CD4-positive, alpha-beta T cell treated with Interleukin-10 for 1 hour (primary cell): ENCODE results near the gene S1PR4.

ENCODE experiments used
- DNase-seq: peaks from one replicate; pipeline ENCODE4 v3.0.0-alpha.2; 2020

The S1PR4 gene

DNA sequence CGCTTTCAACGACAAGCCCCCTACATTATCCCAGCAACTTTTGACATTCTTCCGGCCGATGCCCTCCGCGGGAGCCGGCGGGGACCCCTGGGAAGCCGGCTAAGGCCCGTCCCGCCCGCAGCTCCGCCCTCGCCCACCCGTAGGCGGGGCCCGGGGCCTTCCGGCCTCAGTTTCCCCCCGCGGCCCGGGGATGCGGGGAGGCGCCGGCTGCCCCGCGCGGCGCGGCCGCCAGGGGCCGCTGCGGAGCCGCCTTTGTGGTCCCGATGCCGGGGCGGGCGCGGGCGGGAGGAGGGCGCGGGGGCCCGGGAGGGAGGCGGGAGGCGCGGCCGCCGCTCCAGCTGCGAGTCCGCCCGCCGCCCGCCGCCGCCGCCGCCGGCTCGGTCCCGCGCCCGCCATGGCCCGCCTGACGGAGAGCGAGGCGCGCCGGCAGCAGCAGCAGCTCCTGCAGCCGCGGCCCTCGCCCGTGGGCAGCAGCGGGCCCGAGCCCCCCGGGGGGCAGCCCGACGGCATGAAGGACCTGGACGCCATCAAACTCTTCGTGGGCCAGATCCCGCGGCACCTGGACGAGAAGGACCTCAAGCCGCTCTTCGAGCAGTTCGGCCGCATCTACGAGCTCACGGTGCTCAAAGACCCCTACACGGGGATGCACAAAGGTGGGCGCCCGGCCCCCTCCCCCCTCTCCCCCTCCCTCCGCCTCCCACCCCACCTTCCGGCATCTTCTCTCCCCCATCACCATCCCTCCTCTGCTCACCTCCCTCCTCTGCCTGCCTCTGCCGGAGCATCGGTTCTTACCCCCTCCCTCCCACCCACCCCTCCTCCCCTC, 46.0 kb downstream of the S1PR4 start, which contains the start of gene CELF5:
Gene CELF5, plus strand, starts transcription at position 316 of the 823 bp plus-strand sequence. Its CDS starts 79 bp downstream, at position 395.
- peak; percentile 66 for DNase-seq

DNA sequence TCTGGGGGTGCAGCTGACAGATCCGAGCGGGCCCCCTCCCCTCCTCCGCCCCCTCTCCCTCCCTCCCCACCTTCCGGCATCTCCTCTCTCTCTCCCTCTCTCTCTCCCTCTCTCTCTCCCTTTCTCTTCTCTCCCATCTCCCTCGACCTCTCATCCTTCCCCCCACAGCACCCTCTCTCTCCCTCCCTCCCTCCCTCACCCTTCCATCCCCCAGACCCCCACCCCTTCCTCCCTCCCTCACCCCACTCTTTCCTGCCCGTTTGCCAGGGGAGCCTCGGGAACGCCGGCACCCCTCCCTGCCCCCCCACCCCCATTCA, 46.6 kb downstream of the S1PR4 start:
- no peak for DNase-seq

DNA sequence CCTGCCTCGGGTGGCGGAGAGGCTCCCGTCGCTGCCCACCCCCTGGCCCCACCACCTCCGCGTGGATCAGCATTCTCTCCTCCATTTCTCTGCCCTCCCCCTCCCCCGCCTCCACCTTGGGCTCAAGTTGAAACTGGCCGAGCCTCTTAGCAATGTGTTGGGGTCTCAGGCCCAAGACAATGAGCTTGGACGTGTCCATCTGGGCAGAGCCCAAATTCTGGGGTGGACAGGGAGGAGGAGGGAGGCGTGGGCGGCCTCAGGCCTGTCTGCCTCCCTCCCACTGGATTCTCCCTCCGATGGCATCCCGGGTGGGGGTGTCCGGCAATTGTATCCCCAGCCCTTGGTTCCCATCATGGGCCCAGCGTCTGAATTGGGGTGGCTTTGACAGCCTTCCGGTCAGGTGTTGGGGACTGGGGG, 47.1 kb downstream of the S1PR4 start:
- DNase-seq: no peak

DNA sequence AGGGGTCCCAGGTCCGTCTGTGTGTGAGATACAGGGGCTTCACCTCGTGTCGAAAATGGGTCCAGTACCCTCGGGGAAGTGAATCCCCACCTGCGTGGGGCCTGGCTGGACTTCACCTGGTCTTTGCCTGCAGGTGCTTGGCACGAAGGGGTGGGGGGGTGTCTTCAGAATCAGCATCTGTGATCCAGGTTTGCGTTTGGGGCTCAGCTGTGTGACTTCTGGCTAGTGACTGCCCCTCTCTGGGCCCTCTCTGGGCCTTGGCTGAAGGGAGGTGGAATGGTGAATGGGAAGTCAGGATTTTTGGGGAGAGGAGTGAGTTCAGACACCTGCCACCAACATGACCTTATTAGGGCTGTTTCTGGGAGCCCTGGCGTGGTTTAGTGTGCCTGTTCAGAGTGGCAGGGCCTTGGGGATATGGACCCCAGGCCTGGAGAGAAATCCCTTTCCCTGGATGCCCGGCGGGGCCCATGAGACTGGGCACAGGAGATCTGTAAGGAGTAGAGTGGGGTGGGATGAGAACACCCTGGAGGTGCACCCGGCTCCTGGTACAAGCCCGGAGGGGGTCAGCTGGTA, 48.6 kb downstream of the S1PR4 start:
- DNase-seq: no peak

DNA sequence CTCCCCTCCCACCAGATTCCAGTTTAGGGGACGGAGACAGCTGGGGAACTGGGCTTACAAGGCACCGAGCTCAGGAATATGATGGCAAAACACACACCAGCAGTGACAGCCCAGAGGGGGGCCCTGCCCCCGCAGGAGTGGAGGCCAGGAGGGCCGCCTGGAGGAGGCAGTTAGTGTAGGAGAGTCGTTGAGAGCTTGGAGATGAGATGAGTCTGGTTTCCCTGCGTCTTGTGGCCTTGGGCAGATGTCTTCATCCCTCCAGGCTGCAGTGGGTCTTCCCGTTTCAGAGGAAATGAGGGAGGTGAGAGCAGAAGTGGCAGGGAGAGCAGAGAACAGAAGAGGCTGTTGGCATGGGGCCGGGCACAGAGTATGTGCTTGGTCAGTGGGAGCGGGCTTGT, 50.8 kb downstream of the S1PR4 start:
- DNase-seq: no peak
